Measurements from ENCODE around the gene SELENON.

GRCh38 chr1:25767437-25767770 is 32.6 kb upstream of the SELENON start:
- no peak for TF ChIP-seq CTCF (IDR thresholded peaks at IDR 0.05 in 8 of 11, conservative IDR thresholded peaks at IDR 0.05 in 3 of 11)
- TF ChIP-seq POLR2AphosphoS5 (IDR thresholded peaks at IDR 0.05), result no peak
